HG03521 (cell line): ENCODE data around the gene EXOC3.
"Not testable (repeated sequence)": the region's sequence is repeated elsewhere in the genome, so short reads cannot be mapped to it uniquely, and the experiment has no call there.

Experiments used
- ATAC-seq: cut with Tn5 transposase; IDR thresholded peaks from one replicate; pipeline ENCODE4 v1.9.1; 2021; ENCODE audit warnings: mild to moderate bottlenecking, moderate library complexity; ENCODE audit not compliant: unreplicated experiment

The EXOC3 gene

GRCh38 chr5:406041-406440 is 36.9 kb upstream of the EXOC3 start:
- ATAC-seq, result no peak

GRCh38 chr5:407051-407450 is 35.9 kb upstream of the EXOC3 start:
- ATAC-seq, result no peak

GRCh38 chr5:407801-408268 is 35.1 kb upstream of the EXOC3 start:
- no peak for ATAC-seq

GRCh38 chr5:410911-411517 is 32.0 kb upstream of the EXOC3 start:
- ATAC-seq, result no peak

GRCh38 chr5:411728-412127 is 31.2 kb upstream of the EXOC3 start:
- no peak for ATAC-seq

- ATAC-seq, result not testable (repeated sequence)
These were observed 27.7 kb upstream of the EXOC3 start for GRCh38 chr5:414991-415927.

GRCh38 chr5:415928-416635 is 26.9 kb upstream of the EXOC3 start:
- ATAC-seq, result no peak

GRCh38 chr5:416636-416960 is 26.4 kb upstream of the EXOC3 start:
- ATAC-seq, result no peak

GRCh38 chr5:417301-418161 is 25.4 kb upstream of the EXOC3 start:
- ATAC-seq, result no peak

- ATAC-seq, result no peak
These were observed 24.5 kb upstream of the EXOC3 start for GRCh38 chr5:418162-419121.

- ATAC-seq, result no peak
These were observed 23.0 kb upstream of the EXOC3 start for GRCh38 chr5:419970-420369.

- no peak for ATAC-seq
These were observed 22.2 kb upstream of the EXOC3 start for GRCh38 chr5:420632-421286.

- no peak for ATAC-seq
These were observed 21.6 kb upstream of the EXOC3 start for GRCh38 chr5:421287-421880.

- no peak for ATAC-seq
These were observed 21.1 kb upstream of the EXOC3 start for GRCh38 chr5:421901-422300.

GRCh38 chr5:422323-423232 is 20.4 kb upstream of the EXOC3 start:
- no peak for ATAC-seq

- no peak for ATAC-seq
These were observed 19.8 kb upstream of the EXOC3 start for GRCh38 chr5:423233-423565.

GRCh38 chr5:423626-424261 is 19.2 kb upstream of the EXOC3 start:
- no peak for ATAC-seq
